NCI-H345 treated with DMSO at 0.1 percent for 48 hours (cell line): ENCODE measurements around the gene KLHL26.
"Not testable (repeated sequence)": the region's sequence is repeated elsewhere in the genome, so short reads cannot be mapped to it uniquely, and the experiment has no call there.

Experiments used
- DNase-seq: peaks from one replicate; lab custom pipeline; 2025; ENCODE audit not compliant: unreplicated experiment; lab: John Stamatoyannopoulos, UW

The KLHL26 gene

DNA sequence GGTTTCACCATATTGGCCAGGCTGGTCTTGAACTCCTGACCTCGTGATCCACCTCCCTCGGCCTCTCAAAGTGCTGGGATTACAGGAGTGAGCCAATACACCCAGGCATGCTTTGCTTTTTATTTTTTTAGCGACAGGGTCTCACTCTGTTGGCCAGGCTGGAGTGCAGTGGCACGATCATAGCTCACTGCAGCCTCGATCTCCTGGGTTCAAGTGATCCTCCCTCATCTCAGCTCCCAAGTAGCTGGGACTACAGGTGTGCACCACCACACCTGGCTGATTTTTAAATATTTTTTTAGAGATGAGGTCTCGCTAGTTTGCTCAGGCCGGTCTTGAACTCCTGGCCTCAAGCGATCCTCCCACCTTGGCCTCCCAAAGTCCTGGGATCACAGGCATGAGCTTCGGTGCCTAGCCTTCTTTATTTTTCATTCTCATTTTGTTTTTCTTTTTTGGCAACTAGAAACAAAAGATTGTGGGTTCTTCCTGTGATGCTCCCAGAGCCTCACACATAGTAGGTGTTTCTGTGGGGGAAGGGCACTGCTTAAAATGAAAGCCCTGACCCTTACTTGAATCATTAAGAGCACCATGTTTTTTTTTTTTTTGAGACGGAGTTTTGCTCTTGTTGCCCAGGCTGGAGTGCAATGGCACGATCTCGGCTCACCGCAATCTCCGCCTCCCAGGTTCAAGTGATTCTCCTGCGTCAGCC, 36.0 kb upstream of the KLHL26 start:
- DNase-seq = not testable (repeated sequence)

- DNase-seq = no peak
These were observed 35.0 kb upstream of the KLHL26 start for GRCh38 chr19:18601875-18602274.

GRCh38 chr19:18603255-18603957, 33.4 kb upstream of the KLHL26 start:
- DNase-seq = no peak

- no peak for DNase-seq
These were observed 32.6 kb upstream of the KLHL26 start for GRCh38 chr19:18603958-18604819.

DNA sequence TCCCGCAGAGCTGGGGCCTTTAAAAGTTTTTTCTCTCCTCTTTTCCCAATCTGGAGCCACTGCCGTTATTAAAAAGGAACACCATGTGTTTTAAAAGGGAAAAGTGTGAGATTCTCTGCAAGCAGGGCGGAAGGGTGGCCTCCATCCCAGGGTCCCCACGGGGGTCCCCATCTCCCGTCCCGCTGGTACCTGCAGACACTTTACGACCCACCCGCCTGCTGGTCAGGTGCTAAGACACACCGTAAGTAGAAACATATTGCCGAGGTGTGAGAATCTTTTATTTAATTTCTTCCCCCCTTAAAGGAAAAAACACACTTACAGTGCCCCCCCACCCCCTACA, 32.0 kb upstream of the KLHL26 start:
- DNase-seq = no peak

- DNase-seq = no peak
These were observed 31.7 kb upstream of the KLHL26 start for GRCh38 chr19:18605196-18605545.

GRCh38 chr19:18605546-18606280, 31.1 kb upstream of the KLHL26 start:
- DNase-seq = no peak

DNA sequence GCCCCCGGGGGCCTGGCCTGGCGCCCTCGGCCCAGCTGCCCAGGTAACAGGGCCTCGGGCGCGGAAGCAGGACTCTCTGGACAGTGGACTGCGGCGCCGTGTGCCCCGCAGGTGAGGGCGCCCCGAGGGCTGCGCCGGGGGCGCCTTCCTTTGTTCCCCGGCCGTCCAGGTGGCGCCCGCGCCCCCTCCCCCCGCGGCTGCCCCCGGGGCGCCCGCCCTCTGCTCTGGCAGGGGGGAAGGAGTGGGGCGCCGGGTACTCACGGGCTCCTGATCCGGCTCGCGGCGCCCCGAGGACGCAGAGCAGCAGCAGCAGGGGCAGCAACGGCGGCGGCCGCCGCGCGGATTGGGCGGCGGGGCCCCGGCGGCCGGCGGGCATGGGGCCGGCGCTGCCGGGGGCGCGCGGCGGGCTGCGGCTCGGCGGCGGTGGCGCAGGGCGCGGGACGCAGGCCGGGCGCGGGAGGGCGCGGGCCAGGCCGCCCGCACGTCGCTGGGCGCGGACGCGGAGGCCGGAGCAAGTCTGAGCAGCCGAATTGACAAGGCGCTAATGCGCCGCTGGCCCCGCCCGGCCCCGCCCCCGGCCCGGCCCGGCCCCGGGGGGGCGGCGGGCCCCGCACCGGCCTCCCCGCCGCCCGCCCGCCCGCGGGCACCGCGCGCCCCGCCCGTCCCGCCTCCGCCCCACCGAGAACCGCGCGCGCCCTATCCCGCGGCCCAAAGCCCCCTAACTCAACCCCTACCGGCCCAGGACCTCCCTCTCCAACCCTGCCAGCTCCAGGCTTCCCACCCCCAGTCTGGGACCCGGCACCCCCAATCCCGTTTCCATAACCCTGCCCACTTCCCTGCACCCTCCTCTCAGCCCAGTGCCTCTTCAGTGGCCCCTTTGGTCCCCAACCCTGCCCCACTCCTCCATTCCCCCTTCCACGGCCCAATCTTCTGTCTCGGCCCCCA, 30.3 kb upstream of the KLHL26 start, which contains the start of gene CRLF1:
TSS of gene CRLF1 (minus strand) at position 519 of the 945 bp plus-strand sequence. CDS start at position 376, 143 bp downstream.
- DNase-seq = no peak

DNA sequence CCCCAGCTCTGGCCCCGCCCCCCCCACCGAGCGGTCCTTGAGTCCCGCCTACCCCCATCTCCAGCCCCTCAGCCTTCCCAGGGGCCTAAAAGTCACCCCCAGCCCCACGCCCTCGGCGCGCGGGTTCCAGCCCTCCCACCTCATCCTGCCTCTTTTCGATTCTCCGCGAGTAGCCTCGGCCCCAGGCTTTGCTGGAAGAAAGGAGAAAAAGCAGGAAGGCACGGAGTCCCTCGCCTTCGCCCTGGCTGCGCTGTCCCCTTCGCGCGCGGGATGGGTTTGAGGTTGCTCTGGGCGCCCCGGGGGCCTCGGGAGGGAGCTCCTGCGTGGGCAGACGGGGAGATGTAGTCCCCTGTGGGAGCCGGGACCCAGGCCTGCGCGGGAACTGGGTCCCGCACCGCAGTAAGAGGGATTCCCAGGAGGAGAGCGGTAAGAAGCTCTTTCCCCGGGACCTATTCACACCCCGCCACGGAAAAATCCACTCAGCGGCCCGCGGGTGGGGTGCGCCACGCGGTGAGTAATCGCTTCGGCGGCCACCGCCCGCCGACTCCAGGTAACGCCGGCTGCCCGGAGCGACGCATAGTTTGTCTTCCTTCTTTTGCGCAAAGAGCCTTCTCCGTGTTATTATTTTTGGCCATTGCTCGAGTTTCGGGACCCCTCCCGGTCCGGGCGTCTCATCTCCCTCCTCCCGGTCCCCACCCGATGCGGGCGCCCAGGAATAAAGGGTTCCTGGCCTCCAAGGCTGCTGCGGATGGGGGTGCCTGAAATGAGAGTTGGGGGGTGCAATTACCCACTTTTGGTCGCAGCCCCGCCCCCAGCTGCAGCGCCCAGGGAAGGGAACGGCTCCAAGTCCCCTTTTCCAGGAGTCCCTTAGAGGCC, 29.4 kb upstream of the KLHL26 start:
- no peak for DNase-seq

- DNase-seq = no peak
These were observed 28.6 kb upstream of the KLHL26 start for GRCh38 chr19:18608102-18608804.

GRCh38 chr19:18608805-18609716, 27.8 kb upstream of the KLHL26 start:
- DNase-seq = no peak

GRCh38 chr19:18609717-18610051, 27.1 kb upstream of the KLHL26 start:
- no peak for DNase-seq

DNA sequence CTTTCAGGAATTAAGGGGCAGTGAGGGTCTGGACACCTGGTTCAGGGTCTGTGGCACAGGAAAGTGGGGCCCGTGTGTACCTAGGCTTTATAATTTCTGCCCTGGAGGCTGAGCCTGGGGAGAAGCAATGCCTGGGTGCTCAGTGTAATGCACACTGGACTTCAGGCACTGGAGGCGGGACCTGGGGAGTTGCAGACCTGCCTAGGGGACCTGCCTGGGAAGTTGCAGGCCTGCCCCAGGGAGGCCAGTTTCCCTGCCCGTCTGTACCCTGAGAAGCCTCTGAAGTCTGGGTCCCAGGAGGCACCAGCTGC, 26.6 kb upstream of the KLHL26 start:
- no peak for DNase-seq

DNA sequence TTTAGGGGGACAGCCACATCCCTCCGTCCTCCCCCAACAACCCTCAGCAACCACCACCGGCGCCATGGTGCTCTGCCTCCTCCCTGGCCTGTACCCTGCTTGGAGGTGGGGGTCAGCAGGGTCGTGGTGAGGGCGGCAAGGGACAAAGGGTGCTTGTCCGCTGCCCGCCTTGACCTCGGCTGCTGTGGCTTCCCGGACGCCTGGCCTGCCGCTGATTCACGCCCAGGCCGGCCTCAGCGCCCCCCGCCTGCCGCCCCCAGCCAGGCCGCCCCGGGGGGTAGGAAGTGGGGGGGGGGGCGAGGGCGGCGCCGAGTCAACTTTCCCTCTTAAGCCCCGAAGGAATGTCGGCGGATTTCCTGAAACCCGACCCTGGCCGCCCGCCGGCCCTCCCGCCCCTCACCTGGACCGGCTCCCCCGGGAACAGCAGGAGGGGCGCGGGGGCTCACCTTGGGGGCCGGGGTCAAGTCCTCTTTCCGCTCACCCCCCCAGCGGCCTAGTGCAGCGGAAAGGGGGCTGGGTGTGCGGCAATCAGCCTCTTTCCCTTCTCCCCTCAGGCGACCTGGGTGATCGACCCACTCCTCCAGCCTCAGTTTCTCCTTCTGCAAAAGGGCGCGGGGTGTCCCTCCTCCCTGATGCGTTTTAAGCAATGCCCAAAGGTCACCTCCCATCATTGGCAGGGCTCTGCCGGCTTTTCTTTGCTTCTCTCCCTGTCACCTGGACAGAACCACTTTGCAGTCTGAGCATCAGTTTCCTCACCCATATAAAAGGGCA, 26.1 kb upstream of the KLHL26 start:
- DNase-seq = no peak

DNA sequence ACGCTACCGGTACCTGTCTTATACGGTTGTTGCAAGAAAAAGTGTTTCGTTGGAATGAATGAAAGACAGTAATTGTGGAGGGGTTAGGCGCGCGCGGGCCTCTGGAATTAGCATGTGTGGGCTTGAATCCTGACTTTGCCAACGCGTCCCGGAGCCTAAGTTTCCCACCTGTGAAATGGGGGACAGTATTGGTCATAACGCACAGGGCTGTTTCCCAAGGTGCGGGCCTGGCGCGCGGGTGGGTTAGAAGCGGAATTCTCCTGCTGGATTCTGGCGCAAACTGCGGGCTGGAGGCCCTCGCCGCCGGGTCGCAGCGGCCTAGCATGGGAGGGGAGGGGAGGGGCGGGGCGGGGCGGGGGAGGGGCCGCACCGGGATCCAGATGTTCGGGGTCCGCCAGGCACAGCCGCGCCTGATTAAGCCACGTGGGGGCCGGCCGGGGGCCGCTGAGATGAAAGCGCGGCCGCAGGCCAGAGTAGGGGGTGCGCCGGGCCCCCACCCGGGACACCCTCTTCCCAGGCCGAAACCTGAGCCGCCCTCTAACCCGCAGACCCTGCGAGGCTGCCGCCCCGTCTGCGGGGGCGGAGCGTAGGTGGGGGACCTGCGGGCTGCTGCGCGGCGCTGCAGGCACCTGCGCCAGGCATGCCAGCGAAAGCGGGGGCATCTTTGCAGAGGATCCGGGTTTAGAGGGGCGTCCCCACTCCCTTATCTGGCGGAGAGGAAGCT, 25.3 kb upstream of the KLHL26 start:
- no peak for DNase-seq

GRCh38 chr19:18612051-18612771, 24.6 kb upstream of the KLHL26 start:
- DNase-seq = no peak
